ENCODE measurements around the gene VSTM2L. TPM values are rescaled to one million over a fixed set of nuclear protein-coding genes. Genes with fewer than 3 reads are reported as not detected.
A peak's percentile ranks its signal among the peaks of the same experiment; 100 is the strongest.

The VSTM2L gene
- total and polyA plus RNA-seq, 2 experiments from 2014 or later, result 4.1 to 9.2 TPM

GRCh38 chr20:37904845-37905373, 2.0 kb downstream of the VSTM2L start:
- in situ Hi-C loops (cut with MboI), result no loop called here
- WGBS, 2 experiments (ENCODE audit: low coverage in 1 of 2, low lambda C conversion rate in 2 of 2, missing lambda C conversion rate in 2 of 2), result 74 to 79% methylated on average over 8 of the region's 8 CpGs
- Histone ChIP-seq H3K36me3 (ENCODE audit: low read depth) (no peaks in the 10 kb centered on the region), H3F3A (ENCODE audit: insufficient read depth) (peaks cover 16% of the 10 kb centered on the region; the same call in 1 of the 2 replicates), H3K9ac (no peak overlapping the region), H3K9me2 (ENCODE audit: insufficient read depth) (no peaks in the 10 kb centered on the region), H4K20me1 (ENCODE audit: insufficient read depth) (no peaks in the 10 kb centered on the region), H3K27me3 (replicated peaks; ENCODE audit: insufficient read depth) (peaks cover 10% of the 10 kb centered on the region), H3K79me2 (ENCODE audit: insufficient read depth) (no peaks in the 10 kb centered on the region), H3K4me1 (ENCODE audit: insufficient read depth) (peaks cover 17% of the 10 kb centered on the region), H3K9me3 (ENCODE audit: low read depth) (no peaks in the 10 kb centered on the region), H3K4me3 (no peak overlapping the region), H3K27ac (no peak overlapping the region), H3K4me2 (ENCODE audit: unreplicated experiment) (no peak overlapping the region), H2AFZ (no peak overlapping the region)
- no peak for TF ChIP-seq EZH2phosphoT487 (IDR thresholded peaks at IDR 0.05; ENCODE audit: insufficient read depth, low read depth)
- no peak for TF ChIP-seq EZH2 (IDR thresholded peaks at IDR 0.05; ENCODE audit: insufficient read depth, poor library complexity, severe bottlenecking)
- no peak for DNase-seq

- in situ Hi-C loops (cut with MboI), result no loop called here
- no peak overlapping the region for H2AFZ ChIP-seq
- no peaks in the 10 kb centered on the region for H3K36me3 ChIP-seq (ENCODE audit: low read depth)
- no peak for DNase-seq
- TF ChIP-seq EZH2 (IDR thresholded peaks at IDR 0.05; ENCODE audit: insufficient read depth, poor library complexity, severe bottlenecking), result no peak
- TF ChIP-seq EZH2phosphoT487 (IDR thresholded peaks at IDR 0.05; ENCODE audit: insufficient read depth, low read depth), result no peak
- H3K4me1 ChIP-seq (ENCODE audit: insufficient read depth), result peaks cover 17% of the 10 kb centered on the region
- H3K4me2 ChIP-seq (ENCODE audit: unreplicated experiment), result no peak overlapping the region
- 62% methylated on average over 15 to 16 of the region's 16 CpGs for WGBS, 2 experiments (ENCODE audit: low coverage in 1 of 2, low lambda C conversion rate in 2 of 2, missing lambda C conversion rate in 2 of 2)
- no peaks in the 10 kb centered on the region for H3K79me2 ChIP-seq (ENCODE audit: insufficient read depth)
- peaks cover 3% of the 10 kb centered on the region; the same call in 1 of the 2 replicates for H3K27me3 ChIP-seq (replicated peaks; ENCODE audit: insufficient read depth)
- no peak overlapping the region for H3K4me3 ChIP-seq
- no peaks in the 10 kb centered on the region for H3K9me3 ChIP-seq (ENCODE audit: low read depth)
- H3F3A ChIP-seq (ENCODE audit: insufficient read depth), result peaks cover 16% of the 10 kb centered on the region; the same call in 1 of the 2 replicates
- no peak overlapping the region for H3K9ac ChIP-seq
- H3K27ac ChIP-seq, result no peak overlapping the region
- H3K9me2 ChIP-seq (ENCODE audit: insufficient read depth), result no peaks in the 10 kb centered on the region
- H4K20me1 ChIP-seq (ENCODE audit: insufficient read depth), result no peaks in the 10 kb centered on the region
Observed at GRCh38 chr20:37905671-37906613, 3.0 kb downstream of the VSTM2L start.

- no peaks in the 10 kb centered on the region for H3K36me3 ChIP-seq (ENCODE audit: low read depth)
- H3K4me3 ChIP-seq, result no peak overlapping the region
- peaks cover 16% of the 10 kb centered on the region; the same call in 1 of the 2 replicates for H3F3A ChIP-seq (ENCODE audit: insufficient read depth)
- H3K79me2 ChIP-seq (ENCODE audit: insufficient read depth), result no peaks in the 10 kb centered on the region
- no peak overlapping the region for H3K9ac ChIP-seq
- no peaks in the 10 kb centered on the region for H4K20me1 ChIP-seq (ENCODE audit: insufficient read depth)
- no peaks in the 10 kb centered on the region for H3K9me2 ChIP-seq (ENCODE audit: insufficient read depth)
- TF ChIP-seq EZH2 (IDR thresholded peaks at IDR 0.05; ENCODE audit: insufficient read depth, poor library complexity, severe bottlenecking) (no peak), EZH2phosphoT487 (IDR thresholded peaks at IDR 0.05; ENCODE audit: insufficient read depth, low read depth) (no peak)
- 0 out of 2 replicates have a peak, but pooled peaks cover under 1% of the 10 kb centered on the region for H3K27me3 ChIP-seq (replicated peaks; ENCODE audit: insufficient read depth)
- 68 to 86% methylated on average over 2 to 3 of the region's 3 CpGs for WGBS, 2 experiments (ENCODE audit: low coverage in 1 of 2, low lambda C conversion rate in 2 of 2, missing lambda C conversion rate in 2 of 2)
- DNase-seq, result no peak
- no peaks in the 10 kb centered on the region for H3K9me3 ChIP-seq (ENCODE audit: low read depth)
- H2AFZ ChIP-seq, result no peak overlapping the region
- no peak overlapping the region for H3K27ac ChIP-seq
- no peak overlapping the region for H3K4me2 ChIP-seq (ENCODE audit: unreplicated experiment)
- in situ Hi-C loops (cut with MboI), result no loop called here
- H3K4me1 ChIP-seq (ENCODE audit: insufficient read depth), result peaks cover 22% of the 10 kb centered on the region
Observed at GRCh38 chr20:37907330-37907676, 4.4 kb downstream of the VSTM2L start.

DNA sequence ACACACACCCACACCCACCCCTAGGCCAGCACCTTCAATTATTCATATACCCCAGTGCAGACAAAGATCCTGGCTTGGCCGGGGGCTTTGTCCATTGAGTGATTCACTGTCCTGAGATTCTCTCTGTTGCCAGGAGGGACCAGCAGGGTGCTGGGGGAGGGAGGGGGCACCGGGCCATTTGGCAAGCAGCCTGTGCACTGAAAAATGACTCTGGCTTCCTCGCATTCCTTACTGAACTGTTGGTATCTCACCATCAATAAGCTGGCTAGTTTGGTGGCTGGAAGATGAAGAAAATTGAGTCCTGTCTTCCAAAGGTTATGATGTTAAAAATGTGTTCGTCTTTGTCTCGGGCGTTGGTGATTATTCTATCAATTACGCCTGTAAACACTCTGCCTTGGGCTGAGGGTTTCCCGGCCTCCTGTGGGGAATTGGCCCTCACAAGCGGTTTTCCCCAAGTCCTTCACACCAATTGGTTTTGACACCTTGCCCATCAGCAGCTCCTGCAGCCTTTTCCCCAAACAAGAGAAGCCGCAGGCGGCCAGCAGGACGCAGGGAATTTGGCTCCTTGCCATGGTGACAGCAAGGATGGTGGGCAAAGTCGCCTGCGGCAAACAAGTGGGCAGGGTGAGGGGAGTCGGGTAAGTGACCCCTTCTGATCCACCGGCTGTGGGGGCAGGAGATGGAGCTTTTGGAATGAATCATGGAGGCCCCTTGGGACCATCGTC, 4.9 kb downstream of the VSTM2L start:
- peaks cover 16% of the 10 kb centered on the region; the same call in 1 of the 2 replicates for H3F3A ChIP-seq (ENCODE audit: insufficient read depth)
- no peaks in the 10 kb centered on the region for H3K79me2 ChIP-seq (ENCODE audit: insufficient read depth)
- DNase-seq, result peak; percentile 86
- no peak overlapping the region for H2AFZ ChIP-seq
- no peak overlapping the region for H3K4me2 ChIP-seq (ENCODE audit: unreplicated experiment)
- H3K27me3 ChIP-seq (replicated peaks; ENCODE audit: insufficient read depth), result peaks cover 6% of the 10 kb centered on the region; the same call in 1 of the 2 replicates
- TF ChIP-seq EZH2 (IDR thresholded peaks at IDR 0.05; ENCODE audit: insufficient read depth, poor library complexity, severe bottlenecking), result no peak
- 0 out of 2 replicates have a peak, but pooled peaks have one; percentile 23 for TF ChIP-seq EZH2phosphoT487 (IDR thresholded peaks at IDR 0.05; ENCODE audit: insufficient read depth, low read depth)
- H3K36me3 ChIP-seq (ENCODE audit: low read depth), result no peaks in the 10 kb centered on the region
- no peak overlapping the region for H3K9ac ChIP-seq
- in situ Hi-C loops (cut with MboI), result no loop called here
- 31 to 40% methylated on average over 17 of the region's 17 CpGs for WGBS, 2 experiments (ENCODE audit: low coverage in 1 of 2, low lambda C conversion rate in 2 of 2, missing lambda C conversion rate in 2 of 2)
- peaks cover 23% of the 10 kb centered on the region for H3K4me1 ChIP-seq (ENCODE audit: insufficient read depth)
- H4K20me1 ChIP-seq (ENCODE audit: insufficient read depth), result no peaks in the 10 kb centered on the region
- H3K4me3 ChIP-seq, result no peak overlapping the region
- no peaks in the 10 kb centered on the region for H3K9me2 ChIP-seq (ENCODE audit: insufficient read depth)
- H3K27ac ChIP-seq, result no peak overlapping the region
- H3K9me3 ChIP-seq (ENCODE audit: low read depth), result no peaks in the 10 kb centered on the region

Data from GM23248 (cell line).